Activated naive CD8-positive, alpha-beta T cell treated with anti-CD3 and anti-CD28 coated beads, Interleukin-2, amount 10 ng/mL, durations not matched to agents 7 days and 5 days (primary cell): Measurements from ENCODE around the gene DDB1. TPM values are rescaled to one million over a fixed set of nuclear protein-coding genes. Genes with fewer than 3 reads are reported as not detected.

Experiments used
- ATAC-seq: fragments of 150-1000 bp; cut with Tn5 transposase; one replicate; pipeline ENCODE4 v1.10.0; 2021; ENCODE audit warnings: low read depth, moderate library complexity
- POLR2A ChIA-PET: fragments of 350-600 bp; sonication (Branson Sonifier 250); formaldehyde crosslinking; loops from one replicate; lab custom pipeline; 2021; ENCODE audit warnings: antibody characterized with exemption; lab: Charles Lee
- DNase-seq: peaks from one replicate; pipeline ENCODE4 v3.0.0; 2021
- H3K27ac Mint-ChIP-seq: one replicate; pipeline ENCODE4 v1.8.0; 2022; ENCODE audit warnings: mild to moderate bottlenecking, mixed read lengths
- H3K27me3 Mint-ChIP-seq: one replicate; pipeline ENCODE4 v1.8.0; 2022; ENCODE audit warnings: mild to moderate bottlenecking, moderate library complexity, mixed read lengths
- H3K36me3 Mint-ChIP-seq: one replicate; pipeline ENCODE4 v1.8.0; 2021; ENCODE audit warnings: mild to moderate bottlenecking, mixed read lengths
- H3K4me1 Mint-ChIP-seq: one replicate; pipeline ENCODE4 v1.8.0; 2021; ENCODE audit warnings: mixed read lengths
- H3K4me3 Mint-ChIP-seq: one replicate; pipeline ENCODE4 v1.8.0; 2022; ENCODE audit warnings: mild to moderate bottlenecking, moderate library complexity, mixed read lengths
- H3K9me3 Mint-ChIP-seq: one replicate; pipeline ENCODE4 v1.8.0; 2021; ENCODE audit warnings: mixed read lengths
- total RNA-seq, 2 experiments: library from RNA; stranded (reverse); gene quantifications; one replicate each; pipeline ENCODE4 v1.2.3, GENCODE V29; 2021

DDB1 gene
- total RNA-seq, 2 experiments from 2014 or later = 168 to 181 TPM

DNA sequence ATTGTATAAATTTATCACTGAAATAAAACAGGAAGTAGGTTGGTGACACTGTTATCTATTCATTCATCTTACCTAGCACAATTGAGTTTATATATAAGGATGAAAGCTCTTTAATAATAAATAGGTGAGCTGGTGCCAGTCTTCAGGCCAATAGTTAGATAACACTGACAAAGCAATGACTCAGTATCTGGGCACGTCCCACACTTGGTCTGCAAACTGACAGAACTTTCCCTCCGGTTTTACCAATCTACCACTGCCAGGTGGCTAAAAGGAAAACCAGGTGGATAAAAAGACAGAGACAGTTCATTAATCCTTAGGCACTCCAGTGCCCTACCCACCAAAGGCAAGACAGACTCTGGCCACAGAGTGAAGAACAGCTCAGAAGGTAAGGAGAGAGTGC, 17.6 kb downstream of the DDB1 start:
- Mint-ChIP-seq H3K4me3 (no peak overlapping the region), H3K27ac (no peak overlapping the region), H3K27me3 (no peaks in the 10 kb centered on the region), H3K4me1 (no peaks in the 10 kb centered on the region), H3K36me3 (peaks cover 26% of the 10 kb centered on the region), H3K9me3 (no peaks in the 10 kb centered on the region)
- DNase-seq (no peak), ATAC-seq (no peak)
- POLR2A ChIA-PET = interaction anchor here (1.1 kb wide), 1 partner anchor 25 kb away, joined by 4 read pairs; no protein-coding TSS in a partner anchor

DNA sequence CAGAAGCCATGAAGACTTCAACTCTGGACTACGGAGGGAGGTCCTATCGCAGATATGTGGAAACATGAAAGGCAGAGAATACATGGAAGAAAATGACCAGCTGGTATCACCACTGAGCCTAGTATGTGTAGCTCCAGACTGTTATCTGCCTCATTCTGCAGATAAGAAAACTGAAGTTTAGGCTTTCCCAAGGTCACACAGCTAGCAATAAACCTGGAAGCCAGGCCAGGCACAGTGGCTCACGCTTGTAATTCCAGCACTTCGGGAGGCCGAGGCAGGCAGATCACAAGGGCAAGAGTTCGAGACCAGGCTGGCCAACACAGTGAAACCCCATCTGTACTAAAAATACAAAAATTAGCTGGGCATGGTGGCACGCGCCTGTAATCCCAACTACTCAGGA, 22.2 kb downstream of the DDB1 start:
- no peak overlapping the region for H3K27ac Mint-ChIP-seq
- no peaks in the 10 kb centered on the region for H3K9me3 Mint-ChIP-seq
- peaks cover 19% of the 10 kb centered on the region for H3K36me3 Mint-ChIP-seq
- no peak overlapping the region for H3K4me3 Mint-ChIP-seq
- no peaks in the 10 kb centered on the region for H3K4me1 Mint-ChIP-seq
- DNase-seq = no peak
- POLR2A ChIA-PET = interaction anchor here (0.7 kb wide), 1 partner anchor 17 kb away, joined by 3 read pairs; no protein-coding TSS in a partner anchor
- no peak for ATAC-seq
- no peaks in the 10 kb centered on the region for H3K27me3 Mint-ChIP-seq

DNA sequence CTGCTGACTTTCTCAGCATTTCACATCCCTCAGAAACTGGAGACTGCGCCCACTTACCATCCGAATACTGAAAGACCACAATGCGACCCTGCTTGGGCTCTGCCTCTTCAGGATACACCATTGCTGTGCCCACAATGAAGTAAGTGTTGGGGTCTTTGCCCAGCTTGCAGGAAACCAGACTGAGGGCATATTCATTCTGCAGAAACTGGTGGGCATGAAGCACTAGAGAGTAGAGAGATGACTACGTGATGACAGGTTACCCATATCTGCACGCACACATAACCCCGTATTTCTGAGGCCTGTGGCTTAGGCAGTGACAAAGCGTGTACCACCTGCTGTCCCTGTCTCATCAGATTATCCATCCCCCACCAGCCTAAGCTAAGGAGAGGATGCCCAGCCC, 23.2 kb downstream of the DDB1 start:
- H3K36me3 Mint-ChIP-seq = peaks cover 18% of the 10 kb centered on the region
- H3K27me3 Mint-ChIP-seq = no peaks in the 10 kb centered on the region
- POLR2A ChIA-PET = no interaction called here
- ATAC-seq (no peak), DNase-seq (no peak)
- H3K4me1 Mint-ChIP-seq = no peaks in the 10 kb centered on the region
- no peak overlapping the region for H3K27ac Mint-ChIP-seq
- H3K9me3 Mint-ChIP-seq = no peaks in the 10 kb centered on the region
- no peak overlapping the region for H3K4me3 Mint-ChIP-seq

DNA sequence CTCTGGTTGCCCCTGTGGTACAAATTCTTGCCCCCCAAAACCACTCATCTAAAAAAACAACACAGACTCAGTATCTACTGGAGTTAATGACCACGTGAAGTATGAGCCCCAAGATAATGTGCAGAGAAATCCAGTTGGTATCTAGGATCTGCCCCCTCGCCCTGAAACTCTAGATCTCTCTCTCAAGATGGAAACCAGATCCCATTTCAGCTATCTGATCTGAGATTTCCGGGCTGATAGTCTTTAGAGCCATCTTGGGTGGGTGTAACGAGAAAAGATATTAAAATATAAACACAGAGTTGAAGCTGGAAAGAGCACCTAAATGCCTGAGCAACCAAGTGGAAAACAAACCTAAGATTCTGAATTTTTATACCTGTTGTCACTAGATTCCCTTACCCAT, 23.8 kb downstream of the DDB1 start:
- Mint-ChIP-seq H3K36me3 (peaks cover 19% of the 10 kb centered on the region), H3K9me3 (no peaks in the 10 kb centered on the region), H3K27ac (no peak overlapping the region), H3K4me3 (no peak overlapping the region), H3K4me1 (no peaks in the 10 kb centered on the region), H3K27me3 (no peaks in the 10 kb centered on the region)
- POLR2A ChIA-PET = no interaction called here
- DNase-seq (no peak), ATAC-seq (no peak)

DNA sequence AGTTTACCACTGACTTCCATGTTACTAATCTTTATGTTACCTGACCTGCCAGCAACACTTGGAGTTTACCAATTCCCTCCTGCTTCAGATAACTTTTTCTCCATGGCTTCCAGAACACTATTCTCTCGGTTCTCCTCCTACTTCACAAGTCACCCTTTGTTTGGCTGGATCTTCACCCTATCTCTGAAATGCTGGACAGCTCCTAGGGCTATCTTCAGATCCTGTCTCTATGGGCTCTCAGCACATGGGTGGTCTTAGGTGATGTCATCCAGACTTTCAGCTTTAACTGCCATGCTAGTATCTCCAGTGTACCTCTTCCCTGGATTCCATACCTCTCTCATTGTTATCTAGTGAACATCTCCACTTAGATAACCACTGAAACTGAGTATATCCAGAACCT, 25.6 kb downstream of the DDB1 start:
- Mint-ChIP-seq H3K27me3 (no peaks in the 10 kb centered on the region), H3K4me1 (no peaks in the 10 kb centered on the region), H3K9me3 (no peaks in the 10 kb centered on the region), H3K4me3 (no peak overlapping the region), H3K27ac (no peak overlapping the region), H3K36me3 (peaks cover 15% of the 10 kb centered on the region)
- POLR2A ChIA-PET = interaction anchor here (1.2 kb wide), 1 partner anchor 12 kb away, joined by 3 read pairs; the partner anchor contains the start of gene VWCE
- DNase-seq = no peak
- ATAC-seq = no peak

DNA sequence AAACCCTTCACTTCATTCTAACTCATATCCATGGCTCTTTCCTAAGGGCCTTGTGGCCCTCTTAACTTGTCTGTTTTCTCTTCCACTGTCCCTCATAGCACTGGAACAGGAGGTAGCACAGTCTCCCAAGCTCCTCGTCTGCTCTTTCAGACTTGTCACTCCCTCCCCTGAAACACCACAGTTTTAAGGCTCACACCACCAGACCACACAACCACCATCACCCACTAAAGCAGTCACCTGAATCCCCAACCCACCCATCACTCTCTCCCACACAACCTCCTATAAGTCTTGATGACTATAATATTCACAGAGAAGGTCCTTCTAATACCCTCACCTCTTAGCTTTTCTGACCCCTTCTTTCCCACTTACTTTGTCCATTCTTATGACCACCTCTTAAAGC, 26.7 kb downstream of the DDB1 start:
- POLR2A ChIA-PET = no interaction called here
- Mint-ChIP-seq H3K9me3 (no peaks in the 10 kb centered on the region), H3K27me3 (no peaks in the 10 kb centered on the region), H3K4me3 (no peak overlapping the region), H3K4me1 (no peaks in the 10 kb centered on the region), H3K27ac (no peak overlapping the region), H3K36me3 (peaks cover 16% of the 10 kb centered on the region)
- ATAC-seq (no peak), DNase-seq (no peak)

DNA sequence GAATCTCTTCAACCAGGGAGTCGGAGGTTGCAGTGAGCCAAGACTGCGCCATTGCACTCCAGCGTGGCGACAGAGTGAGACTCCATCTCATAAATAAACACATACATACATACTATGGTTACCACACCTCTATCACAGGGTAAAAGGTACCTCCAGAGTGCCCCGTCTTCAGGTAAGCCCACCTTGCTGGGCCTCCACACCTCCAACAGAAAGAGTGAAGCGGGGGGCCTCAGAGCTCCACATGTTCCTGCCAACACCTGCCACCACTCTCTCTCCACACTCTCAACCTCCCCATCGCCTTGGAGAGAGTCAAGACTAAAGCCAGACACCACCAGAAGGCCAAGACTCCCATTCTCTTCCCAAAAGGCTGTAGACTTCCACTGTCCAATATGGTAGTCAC, 27.5 kb downstream of the DDB1 start:
- Mint-ChIP-seq H3K36me3 (peaks cover 14% of the 10 kb centered on the region), H3K9me3 (no peaks in the 10 kb centered on the region), H3K4me1 (no peaks in the 10 kb centered on the region), H3K4me3 (no peak overlapping the region), H3K27me3 (no peaks in the 10 kb centered on the region), H3K27ac (no peak overlapping the region)
- DNase-seq (no peak), ATAC-seq (no peak)
- POLR2A ChIA-PET = interaction anchor here (0.6 to 1.6 kb wide), 2 partner anchors 29 to 31 kb away, joined by 3 to 4 read pairs; no protein-coding TSS in a partner anchor

DNA sequence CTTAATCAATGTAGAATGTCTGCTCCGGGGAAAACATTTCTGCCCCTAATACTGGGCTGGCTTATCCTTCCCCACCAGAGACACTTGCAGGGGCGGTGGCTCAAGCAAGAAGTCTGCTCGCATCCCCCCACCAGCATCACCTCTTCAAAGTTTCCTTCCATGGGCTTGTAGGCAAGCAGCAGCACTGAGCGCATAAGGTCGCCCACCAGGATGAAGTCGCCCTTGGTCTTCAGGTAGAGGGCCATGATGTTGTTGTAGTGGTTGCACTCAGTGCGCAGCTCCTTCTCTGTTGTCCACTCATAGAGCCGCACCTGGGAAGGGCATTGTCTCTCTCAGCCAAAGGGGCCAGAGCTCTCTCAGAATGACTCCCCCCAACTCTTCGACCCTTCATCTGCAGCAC, 29.2 kb downstream of the DDB1 start:
- ATAC-seq = no peak
- Mint-ChIP-seq H3K4me1 (peaks cover 7% of the 10 kb centered on the region), H3K36me3 (peaks cover 11% of the 10 kb centered on the region), H3K4me3 (no peak overlapping the region), H3K27me3 (no peaks in the 10 kb centered on the region), H3K27ac (no peak overlapping the region), H3K9me3 (no peaks in the 10 kb centered on the region)
- POLR2A ChIA-PET = interaction anchor here (0.7 to 1.6 kb wide), 2 partner anchors 9 to 33 kb away, joined by 3 to 4 read pairs; no protein-coding TSS in a partner anchor
- no peak for DNase-seq

DNA sequence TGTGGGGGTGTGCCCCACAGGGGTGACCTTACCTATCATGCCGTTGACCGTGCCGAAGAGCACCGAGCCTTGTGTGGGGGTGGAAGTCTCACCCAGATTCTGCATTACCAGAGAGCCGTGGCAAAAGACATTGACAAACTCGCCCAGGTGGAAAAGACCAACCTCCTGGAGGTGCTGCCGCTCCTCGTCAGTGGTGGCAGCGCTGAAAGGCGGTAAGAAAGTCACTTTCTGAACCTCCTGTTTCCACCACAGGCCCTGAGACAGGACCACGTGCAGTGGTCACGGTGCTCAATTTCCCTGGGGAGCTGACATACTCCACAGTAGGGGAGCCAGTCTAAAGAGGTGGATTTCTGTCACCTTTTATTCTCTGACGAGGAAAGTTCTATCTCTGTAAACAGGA, 30.4 kb downstream of the DDB1 start:
- Mint-ChIP-seq H3K4me3 (no peak overlapping the region), H3K27me3 (no peaks in the 10 kb centered on the region), H3K27ac (no peak overlapping the region), H3K4me1 (peaks cover 19% of the 10 kb centered on the region), H3K9me3 (no peaks in the 10 kb centered on the region), H3K36me3 (peaks cover 11% of the 10 kb centered on the region)
- POLR2A ChIA-PET = no interaction called here
- ATAC-seq = no peak
- no peak for DNase-seq

DNA sequence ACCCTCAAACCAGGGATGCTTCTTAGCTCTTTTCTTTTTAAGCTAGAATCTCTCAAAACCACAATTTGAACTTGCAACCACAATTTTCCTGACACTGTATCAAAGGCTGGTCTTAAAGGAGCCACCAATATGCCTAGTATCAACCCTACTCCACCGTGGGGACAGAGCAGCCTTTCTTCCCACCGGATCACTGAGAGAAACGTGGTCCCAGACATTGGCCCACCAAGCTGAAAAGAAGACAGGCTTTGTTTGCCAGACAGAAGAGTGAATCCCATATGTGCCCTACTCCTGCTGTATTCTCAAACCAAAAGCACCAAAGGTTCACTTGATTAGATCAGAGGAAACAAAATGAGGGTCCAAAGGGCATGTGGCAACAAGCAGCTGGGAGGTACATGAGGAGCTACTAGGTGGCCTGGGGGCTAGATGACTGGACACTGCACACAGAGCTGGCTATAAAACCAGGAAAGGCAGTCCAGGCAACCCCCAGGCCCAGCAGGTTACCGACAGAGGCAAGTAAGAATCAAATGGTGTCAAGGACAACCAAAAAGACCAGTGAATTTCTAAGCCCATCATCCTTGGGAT, 34.2 kb downstream of the DDB1 start:
- POLR2A ChIA-PET = no interaction called here
- H3K4me1 Mint-ChIP-seq = peaks cover 31% of the 10 kb centered on the region
- no peak overlapping the region for H3K27ac Mint-ChIP-seq
- ATAC-seq = no peak
- H3K27me3 Mint-ChIP-seq = no peaks in the 10 kb centered on the region
- no peak for DNase-seq
- H3K4me3 Mint-ChIP-seq = no peak overlapping the region
- H3K36me3 Mint-ChIP-seq = peaks cover 9% of the 10 kb centered on the region
- no peaks in the 10 kb centered on the region for H3K9me3 Mint-ChIP-seq

DNA sequence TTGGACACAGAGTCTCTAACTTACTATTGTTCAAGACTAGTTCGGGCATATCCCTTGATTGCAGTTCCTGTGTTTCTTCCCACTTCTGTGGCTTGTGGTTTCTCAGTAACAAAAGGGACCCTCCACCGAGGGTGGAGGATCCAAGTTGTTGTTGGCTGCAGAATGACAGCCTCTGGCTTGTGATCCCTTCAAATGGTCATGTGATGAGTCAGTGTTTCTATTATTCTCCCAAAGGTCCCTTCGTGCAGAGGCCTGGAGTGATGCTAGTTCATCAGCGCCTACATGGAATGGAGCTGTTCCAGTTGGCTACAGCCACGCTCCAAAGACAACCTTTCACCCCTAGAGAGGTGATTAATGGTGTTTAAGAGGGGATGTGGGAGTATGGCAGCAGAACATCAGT, 35.2 kb downstream of the DDB1 start:
- Mint-ChIP-seq H3K27ac (peak overlapping the region; percentile 1), H3K27me3 (no peaks in the 10 kb centered on the region), H3K36me3 (peaks cover 9% of the 10 kb centered on the region), H3K9me3 (no peaks in the 10 kb centered on the region), H3K4me1 (peaks cover 37% of the 10 kb centered on the region), H3K4me3 (peak overlapping the region; percentile 5)
- ATAC-seq (no peak), DNase-seq (no peak)
- POLR2A ChIA-PET = no interaction called here

DNA sequence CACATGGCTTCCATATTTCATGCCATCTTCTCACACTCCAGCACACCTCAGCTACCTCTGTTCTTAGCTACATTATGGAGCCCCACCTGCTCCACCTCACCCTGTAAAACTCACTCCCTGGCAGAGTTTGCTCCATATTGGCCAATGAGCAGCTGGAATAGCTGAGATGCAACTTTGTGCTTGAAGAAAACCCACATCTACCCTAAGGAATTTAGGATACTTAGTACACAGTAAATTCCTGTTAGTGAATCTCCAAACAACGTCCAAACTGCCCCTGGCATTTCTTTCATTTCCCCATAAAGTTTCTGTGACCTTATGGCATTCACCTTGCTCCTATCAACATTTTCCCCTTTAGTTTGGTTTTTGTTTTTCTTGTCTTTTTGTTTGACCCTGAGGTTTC, 35.6 kb downstream of the DDB1 start:
- no peak for ATAC-seq
- Mint-ChIP-seq H3K9me3 (no peaks in the 10 kb centered on the region), H3K36me3 (peaks cover 9% of the 10 kb centered on the region), H3K27me3 (no peaks in the 10 kb centered on the region), H3K4me3 (peak overlapping the region; percentile 17), H3K4me1 (peaks cover 37% of the 10 kb centered on the region), H3K27ac (peak overlapping the region; percentile 22)
- DNase-seq = no peak
- POLR2A ChIA-PET = no interaction called here

DNA sequence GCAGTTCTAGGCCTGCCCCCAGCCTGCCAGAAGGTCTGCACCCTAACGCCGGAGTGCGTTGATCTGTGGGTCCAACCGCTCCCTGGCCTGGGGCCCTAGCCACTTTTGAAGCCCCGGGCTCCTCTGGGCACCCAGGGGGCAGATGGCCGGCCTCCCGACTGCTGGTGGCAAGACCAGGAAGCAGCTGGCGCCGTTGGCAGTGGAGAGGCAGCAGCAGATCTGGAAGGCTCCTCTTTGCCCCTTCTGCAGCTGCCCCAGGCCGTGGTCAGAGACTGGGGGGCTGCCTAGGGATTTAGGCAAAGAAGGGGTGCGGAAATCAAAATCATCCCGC, 37.3 kb downstream of the DDB1 start:
- H3K9me3 Mint-ChIP-seq = no peaks in the 10 kb centered on the region
- POLR2A ChIA-PET = interaction anchor here (1.0 to 1.5 kb wide), 3 partner anchors 12 to 134 kb away, joined by 3 to 5 read pairs (median 4); partner anchors contain the start of genes CPSF7, SDHAF2 and TMEM216
- H3K4me1 Mint-ChIP-seq = peaks cover 37% of the 10 kb centered on the region
- H3K27ac Mint-ChIP-seq = no peak overlapping the region
- peak overlapping the region; percentile 51 for H3K4me3 Mint-ChIP-seq
- H3K27me3 Mint-ChIP-seq = no peaks in the 10 kb centered on the region
- DNase-seq (no peak), ATAC-seq (no peak)
- peaks cover 6% of the 10 kb centered on the region for H3K36me3 Mint-ChIP-seq
